GM21390 (cell line): ENCODE measurements around the gene NIPAL3.

Experiments used
- ATAC-seq: cut with Tn5 transposase; IDR thresholded peaks from one replicate; pipeline ENCODE4 v1.9.1; 2021; ENCODE audit not compliant: unreplicated experiment

The NIPAL3 gene

GRCh38 chr1:24390924-24391782 lies 24.4 kb upstream of the NIPAL3 start:
- ATAC-seq, result peak; percentile 43

DNA sequence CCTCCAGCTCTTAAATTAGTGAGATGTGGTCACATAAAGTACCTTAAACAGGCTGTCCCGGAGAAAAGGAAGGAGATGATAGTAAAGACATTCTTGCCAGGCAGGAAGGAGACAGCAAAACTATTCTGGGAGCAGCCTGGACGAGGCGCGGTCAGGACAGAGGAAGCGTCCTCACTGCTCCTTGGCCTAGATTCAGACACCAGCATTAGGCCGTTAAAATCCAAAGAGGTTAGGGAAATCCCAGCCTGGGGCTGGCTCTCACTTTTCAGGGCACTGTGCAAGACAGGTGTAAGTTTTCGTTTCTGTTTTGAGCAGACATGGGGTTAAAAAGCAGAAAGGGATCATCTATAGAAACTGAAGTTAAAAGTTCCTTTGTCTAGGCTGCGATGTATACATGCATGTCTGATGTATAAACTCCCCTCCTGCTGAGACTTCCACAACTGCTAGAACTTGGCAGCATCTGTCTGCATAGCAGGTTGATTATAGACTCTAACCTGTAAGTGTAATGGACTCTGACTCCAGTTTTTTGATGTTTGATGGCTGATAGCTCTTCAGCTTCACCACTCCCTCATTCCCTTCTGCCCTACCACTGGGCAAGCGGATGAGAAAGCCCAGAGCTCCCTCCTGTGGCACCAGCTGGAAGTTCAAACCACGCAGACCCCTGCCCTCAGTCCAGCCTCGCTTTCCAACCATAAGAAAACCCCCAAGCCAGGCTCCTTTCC lies 23.6 kb upstream of the NIPAL3 start:
- peak; percentile 68 for ATAC-seq

DNA sequence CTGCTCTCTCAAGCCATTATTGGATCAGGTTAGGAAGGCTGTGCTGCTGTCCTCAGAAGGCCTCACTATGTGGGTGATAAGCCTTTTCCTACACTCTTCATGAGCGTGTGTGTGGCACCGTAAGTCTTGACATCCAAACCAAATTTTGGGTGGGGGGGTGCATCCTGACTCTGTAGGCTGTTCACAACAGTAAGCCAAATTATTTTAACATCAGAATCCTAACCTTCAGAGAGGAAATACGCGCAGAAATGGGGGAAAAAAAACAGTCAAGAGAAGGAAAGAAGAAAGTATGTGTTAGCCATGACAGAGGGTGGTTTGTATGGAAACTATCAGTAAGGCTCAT lies 23.0 kb upstream of the NIPAL3 start:
- no peak for ATAC-seq

DNA sequence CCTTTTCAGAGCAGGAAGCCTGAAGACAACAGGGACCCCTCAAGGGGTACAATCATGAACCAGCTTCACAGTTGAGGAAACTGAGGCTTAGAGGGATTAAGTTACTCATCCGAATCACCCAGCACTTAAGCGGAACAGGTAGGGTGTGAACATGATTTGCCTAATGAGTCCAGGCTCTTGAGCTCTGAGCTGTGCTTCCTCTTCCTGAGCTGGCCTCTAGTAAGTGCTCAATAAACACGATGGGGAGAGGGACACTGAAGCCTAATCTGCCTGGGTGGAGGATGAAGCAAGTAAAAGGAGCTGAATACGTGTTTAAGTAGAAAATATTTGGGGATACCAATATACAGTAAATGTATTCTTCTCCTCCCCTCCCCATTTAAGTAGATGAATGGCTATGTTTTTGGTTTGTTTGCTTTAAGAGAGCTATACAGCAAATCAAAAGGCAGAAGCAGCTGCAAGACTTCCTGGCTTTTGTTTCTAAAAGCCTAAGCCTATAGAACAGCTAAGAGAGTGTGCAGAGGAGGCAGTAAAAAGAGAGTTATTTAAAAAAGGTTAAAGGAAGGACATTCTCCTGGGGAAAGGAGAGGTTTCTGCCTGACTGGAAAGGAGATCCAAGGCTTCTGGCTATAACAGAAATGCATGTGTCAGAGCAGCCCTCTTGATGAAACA lies 22.5 kb upstream of the NIPAL3 start:
- no peak for ATAC-seq

- no peak for ATAC-seq
Observed at GRCh38 chr1:24393892-24394291, 21.7 kb upstream of the NIPAL3 start.

DNA sequence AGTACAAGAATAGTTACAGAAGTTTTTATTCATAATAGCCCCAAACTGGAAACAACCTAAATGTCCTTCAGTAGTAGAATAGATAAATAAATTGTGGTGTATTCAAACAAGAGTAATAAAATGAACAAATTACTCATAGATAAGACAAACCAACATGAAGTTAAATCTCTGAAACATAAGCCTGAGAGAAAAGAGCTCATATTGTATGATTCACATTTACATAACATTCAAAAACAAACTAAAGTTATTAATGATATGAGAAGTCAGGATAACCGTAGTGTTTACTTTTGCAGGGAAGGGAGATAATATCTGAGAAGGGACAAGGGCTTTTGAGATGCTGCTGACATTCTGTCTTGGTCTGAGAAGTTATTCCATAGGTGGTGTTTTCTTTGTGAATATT lies 15.5 kb upstream of the NIPAL3 start:
- no peak for ATAC-seq

- no peak for ATAC-seq
Observed at GRCh38 chr1:24403806-24404205, 11.8 kb upstream of the NIPAL3 start.

DNA sequence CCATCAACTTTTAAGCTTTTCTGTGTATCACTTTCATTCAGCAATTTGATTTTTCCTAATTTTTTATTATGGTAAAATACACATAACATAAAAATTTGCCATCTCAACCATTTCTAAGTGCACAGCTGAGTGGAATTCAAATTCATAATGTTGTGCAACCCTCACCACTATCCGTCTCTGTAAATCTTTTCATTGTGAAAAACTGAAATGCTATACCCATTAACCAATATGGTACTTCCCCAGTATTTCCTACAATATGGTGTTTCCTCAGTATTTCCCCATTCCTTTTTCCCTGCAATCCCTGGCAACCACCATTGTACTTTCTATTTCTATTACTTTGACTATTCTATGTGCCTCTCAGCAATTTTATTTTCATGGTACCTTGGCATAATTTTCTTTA lies 8.8 kb upstream of the NIPAL3 start:
- no peak for ATAC-seq

- ATAC-seq, result no peak
Observed at GRCh38 chr1:24409535-24409934, 6.1 kb upstream of the NIPAL3 start.

GRCh38 chr1:24410750-24411149 lies 4.9 kb upstream of the NIPAL3 start:
- no peak for ATAC-seq

- ATAC-seq, result no peak
Observed at GRCh38 chr1:24411963-24412362, 3.6 kb upstream of the NIPAL3 start.

- ATAC-seq, result no peak
Observed at GRCh38 chr1:24412408-24412807, 3.2 kb upstream of the NIPAL3 start.

- no peak for ATAC-seq
Observed at GRCh38 chr1:24413350-24414163, 2.0 kb upstream of the NIPAL3 start, which contains the start of gene STPG1. Gene STPG1, minus strand, starts transcription at chr1:24413782. Its CDS starts 12,394 bp downstream, at chr1:24401388.

DNA sequence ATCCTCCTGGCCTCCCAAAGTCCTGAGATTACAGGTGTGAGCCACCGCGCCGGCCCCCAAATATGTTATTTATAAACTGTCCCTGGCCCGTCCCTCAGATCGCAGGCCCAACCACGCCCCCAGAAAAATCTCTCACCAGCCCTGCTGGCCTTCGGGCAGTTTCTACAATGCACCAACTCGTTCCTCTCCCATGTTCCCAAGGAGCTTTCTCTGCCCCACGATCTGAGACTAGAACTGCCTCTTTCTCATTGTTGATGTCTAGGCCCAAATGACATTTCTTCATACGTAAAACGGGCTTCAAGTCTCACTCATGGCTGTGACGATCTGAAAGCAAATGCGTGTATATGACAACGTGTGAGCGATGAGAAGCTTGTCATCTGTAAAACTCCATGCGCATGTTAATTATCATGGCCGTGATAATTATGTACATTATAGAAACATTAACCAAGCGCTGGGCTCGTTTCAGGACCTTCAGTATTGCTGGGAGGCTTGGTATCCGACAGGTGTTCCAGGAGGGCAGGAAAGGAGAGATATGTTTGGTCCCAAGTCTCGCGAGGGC lies 748 bp upstream of the NIPAL3 start:
- ATAC-seq, result no peak

- peak; percentile 2 for ATAC-seq
Observed at GRCh38 chr1:24415910-24416665, 486 bp downstream of the NIPAL3 start.

DNA sequence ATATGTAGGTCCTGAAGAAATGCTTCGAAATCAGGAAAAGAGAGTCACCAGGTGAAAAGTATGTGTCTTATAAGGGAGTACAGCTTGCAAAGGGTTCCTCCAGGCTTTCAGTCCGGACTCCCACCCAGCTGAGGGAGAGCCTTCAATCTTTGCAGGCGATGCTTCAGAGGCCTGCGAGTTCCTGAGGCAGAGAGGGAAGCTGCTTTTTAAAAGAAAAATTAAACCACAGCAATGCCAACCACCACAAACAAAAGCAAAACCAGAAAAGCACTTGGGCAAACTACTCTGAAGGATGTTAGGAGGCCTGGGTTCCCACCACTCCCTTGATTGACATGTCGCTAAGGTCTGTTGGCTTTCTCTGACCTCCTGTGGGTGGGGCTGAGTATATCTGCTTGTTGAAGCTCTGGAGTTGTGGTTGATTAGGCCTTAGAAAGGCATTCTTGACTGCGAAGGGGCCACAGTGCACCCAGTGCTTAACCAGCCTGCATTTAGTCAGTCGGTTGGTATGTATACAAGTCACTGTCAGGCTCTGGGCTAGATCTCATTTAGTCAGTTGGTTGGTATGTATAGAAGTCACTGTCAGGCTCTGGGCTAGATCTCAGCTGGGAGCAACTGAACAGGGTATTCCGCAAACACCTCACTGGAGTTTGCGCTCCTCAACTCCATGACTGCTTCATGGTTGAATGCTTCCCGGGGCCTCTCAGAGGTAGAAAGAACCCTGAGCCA lies 1.2 kb downstream of the NIPAL3 start:
- no peak for ATAC-seq

GRCh38 chr1:24417681-24418080 lies 2.1 kb downstream of the NIPAL3 start:
- no peak for ATAC-seq

DNA sequence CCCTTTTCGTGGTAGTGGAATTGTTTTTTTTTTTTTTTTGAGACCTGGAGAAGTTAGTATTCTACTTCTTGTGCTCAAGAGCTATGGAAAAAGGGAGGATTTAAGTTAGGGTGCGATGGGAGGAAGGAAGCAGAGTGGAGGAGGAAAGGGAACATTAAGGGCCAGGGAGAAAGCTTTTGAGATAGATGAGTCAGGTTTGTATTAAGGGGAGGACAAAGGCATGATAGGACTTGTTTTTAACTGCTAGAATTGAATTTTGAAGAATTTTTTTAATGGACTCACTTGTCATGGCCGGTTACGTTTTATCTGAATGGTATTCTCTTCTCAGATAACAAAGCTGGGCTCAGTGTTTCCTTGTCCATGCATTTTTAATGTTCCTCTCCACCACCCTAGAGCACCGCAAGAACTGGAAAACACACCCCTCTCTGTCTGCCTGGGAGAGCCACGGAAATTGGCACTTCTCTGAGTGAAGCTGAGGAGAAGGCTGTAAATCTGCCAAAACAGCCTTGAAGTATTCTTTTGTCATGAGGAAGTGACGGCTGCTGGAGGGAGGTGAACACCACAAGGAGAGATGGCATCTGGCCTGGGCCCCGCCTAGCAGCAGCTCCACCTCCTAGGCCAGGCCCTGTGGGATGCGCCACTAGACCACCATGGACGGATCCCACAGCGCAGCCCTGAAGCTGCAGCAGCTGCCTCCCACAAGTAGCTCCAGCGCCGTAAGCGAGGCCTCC lies 3.5 kb downstream of the NIPAL3 start:
- ATAC-seq, result no peak

DNA sequence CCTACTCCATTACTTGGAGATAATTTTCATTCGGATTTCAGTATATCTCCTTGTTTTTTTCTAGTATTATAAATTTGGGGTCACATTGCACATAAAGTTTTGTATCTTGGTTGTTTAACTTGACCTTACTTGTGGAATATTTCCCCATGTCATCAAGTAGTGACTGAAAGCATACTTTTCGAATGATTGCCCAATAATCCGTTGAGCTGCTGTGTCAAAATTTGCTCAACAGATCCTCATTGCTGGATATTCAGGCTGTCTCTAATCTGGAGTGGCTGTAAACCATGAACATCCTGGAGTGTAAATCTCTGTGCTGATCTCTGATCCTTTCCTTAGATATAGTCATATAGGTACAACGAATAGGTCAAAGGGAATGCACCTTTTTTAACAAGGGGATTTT lies 4.9 kb downstream of the NIPAL3 start:
- no peak for ATAC-seq
